ENCODE results near the gene APOBR.
"Not testable (repeated sequence)": the region's sequence is repeated elsewhere in the genome, so short reads cannot be mapped to it uniquely, and the experiment has no call there.

Gene APOBR

DNA sequence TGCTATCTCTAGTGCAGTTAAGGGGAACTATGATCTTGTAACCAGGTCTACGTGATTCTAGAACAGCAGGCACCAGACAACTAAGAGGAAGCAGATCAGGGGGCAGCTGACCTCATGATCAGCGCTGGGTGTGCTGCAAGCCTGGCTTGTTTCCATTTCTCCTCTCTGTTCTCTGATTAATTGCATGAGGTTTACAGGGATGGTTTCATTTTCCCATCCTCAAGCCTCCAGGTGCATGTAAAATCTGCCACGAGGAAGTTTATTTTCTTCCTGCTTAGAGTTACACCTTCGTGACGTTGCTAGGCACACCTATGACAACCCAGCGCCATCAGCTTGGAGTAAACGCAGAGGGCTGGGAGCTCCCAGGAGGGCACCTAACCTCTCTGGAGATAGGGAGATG lies 48.6 kb downstream of the APOBR start:
- no peak overlapping the region for H3K4me3 ChIP-seq (ENCODE audit: low read length in 2 of 2)
- no peak overlapping the region for H3K27ac ChIP-seq (ENCODE audit: low read length)
- H3K27me3 ChIP-seq (ENCODE audit: control insufficient read depth in 1 of 2, insufficient read depth in 2 of 2, low read length in 2 of 2), result no peaks in the 10 kb centered on the region
- peaks cover 12% of the 10 kb centered on the region for H3K4me1 ChIP-seq (ENCODE audit: control insufficient read depth, insufficient read depth, low read length)
- no peaks in the 10 kb centered on the region for H3K9me3 ChIP-seq (ENCODE audit: control insufficient read depth in 2 of 2, low read length in 2 of 2)
- no peak overlapping the region for H3K9ac ChIP-seq (ENCODE audit: low read length in 2 of 2)
- H3K36me3 ChIP-seq (ENCODE audit: control insufficient read depth in 2 of 2, insufficient read depth in 2 of 2, low read length in 2 of 2), result no peaks in the 10 kb centered on the region

DNA sequence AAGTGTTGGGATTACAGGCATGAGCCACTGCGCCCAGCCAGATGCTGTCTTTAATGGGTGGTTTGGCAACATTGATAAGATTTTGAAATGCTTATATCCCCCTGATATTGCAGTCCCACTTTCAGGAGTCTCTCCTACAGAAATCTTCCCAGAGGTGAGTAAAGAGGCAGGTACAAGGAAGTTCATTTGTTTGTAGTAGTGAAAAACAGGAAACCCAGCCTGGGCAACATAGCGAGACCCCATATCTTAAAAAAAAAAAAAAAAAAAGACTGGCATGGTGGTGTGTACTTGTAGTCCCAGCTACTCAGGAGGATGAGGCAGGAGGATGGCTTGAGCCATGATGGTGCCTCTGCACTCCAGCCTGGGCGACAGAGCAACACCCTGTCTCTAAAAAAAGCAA lies 50.6 kb downstream of the APOBR start:
- H3K27ac ChIP-seq (ENCODE audit: low read length), result no peak overlapping the region
- no peaks in the 10 kb centered on the region for H3K4me1 ChIP-seq (ENCODE audit: control insufficient read depth, insufficient read depth, low read length)
- H3K27me3 ChIP-seq (ENCODE audit: control insufficient read depth in 1 of 2, insufficient read depth in 2 of 2, low read length in 2 of 2), result no peaks in the 10 kb centered on the region
- no peak overlapping the region for H3K9ac ChIP-seq (ENCODE audit: low read length in 2 of 2)
- H3K36me3 ChIP-seq (ENCODE audit: control insufficient read depth in 2 of 2, insufficient read depth in 2 of 2, low read length in 2 of 2), result no peaks in the 10 kb centered on the region
- H3K9me3 ChIP-seq (ENCODE audit: control insufficient read depth in 2 of 2, low read length in 2 of 2), result no peaks in the 10 kb centered on the region
- no peak overlapping the region for H3K4me3 ChIP-seq (ENCODE audit: low read length in 2 of 2)

DNA sequence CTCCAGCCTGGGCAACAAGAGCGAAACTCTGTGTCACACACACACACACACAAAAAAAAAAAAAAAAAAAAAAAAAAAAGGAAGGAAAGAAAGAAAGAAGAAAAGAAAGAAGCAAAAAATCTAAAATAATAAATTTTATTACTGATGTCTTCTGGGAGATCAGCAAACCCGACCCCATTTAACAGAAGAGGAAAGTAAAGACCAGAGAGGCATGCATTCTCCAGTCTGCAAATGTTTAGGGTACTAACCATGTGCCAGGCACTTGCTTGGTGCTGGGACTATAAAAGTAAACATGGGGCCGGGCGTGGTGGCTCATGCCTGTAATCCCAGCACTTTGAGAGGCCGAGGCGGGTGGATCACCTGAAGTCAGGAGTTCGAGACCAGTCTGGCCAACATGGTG lies 51.5 kb downstream of the APOBR start:
- H3K9ac ChIP-seq (ENCODE audit: low read length in 2 of 2); H3K9me3 ChIP-seq (ENCODE audit: control insufficient read depth in 2 of 2, low read length in 2 of 2); H3K36me3 ChIP-seq (ENCODE audit: control insufficient read depth in 2 of 2, insufficient read depth in 2 of 2, low read length in 2 of 2); H3K27ac ChIP-seq (ENCODE audit: low read length); H3K4me3 ChIP-seq (ENCODE audit: low read length in 2 of 2); H3K4me1 ChIP-seq (ENCODE audit: control insufficient read depth, insufficient read depth, low read length); H3K27me3 ChIP-seq (ENCODE audit: control insufficient read depth in 1 of 2, insufficient read depth in 2 of 2, low read length in 2 of 2): not testable (repeated sequence)

DNA sequence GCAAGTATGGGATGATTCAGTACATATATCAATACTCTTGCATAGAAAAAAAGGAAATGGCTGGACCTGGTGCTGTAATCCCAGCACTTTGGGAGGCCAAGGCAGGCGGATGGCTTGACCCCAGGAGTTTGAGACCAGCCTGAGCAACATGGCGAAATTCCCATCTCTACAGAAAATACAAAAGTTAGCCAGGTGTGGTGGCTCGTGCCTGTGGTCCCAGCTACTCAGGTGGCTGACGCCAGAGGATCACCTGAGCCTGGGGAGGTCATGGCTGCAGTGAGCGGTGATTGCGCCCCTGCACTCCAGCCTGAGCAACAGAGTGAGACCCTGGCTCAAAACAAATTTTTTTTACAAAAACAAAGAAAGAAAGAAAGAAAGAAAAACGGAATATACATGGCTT lies 52.2 kb downstream of the APOBR start:
- Histone ChIP-seq H3K27ac (ENCODE audit: low read length) (no peak overlapping the region), H3K36me3 (ENCODE audit: control insufficient read depth in 2 of 2, insufficient read depth in 2 of 2, low read length in 2 of 2) (no peaks in the 10 kb centered on the region), H3K27me3 (ENCODE audit: control insufficient read depth in 1 of 2, insufficient read depth in 2 of 2, low read length in 2 of 2) (no peaks in the 10 kb centered on the region)

DNA sequence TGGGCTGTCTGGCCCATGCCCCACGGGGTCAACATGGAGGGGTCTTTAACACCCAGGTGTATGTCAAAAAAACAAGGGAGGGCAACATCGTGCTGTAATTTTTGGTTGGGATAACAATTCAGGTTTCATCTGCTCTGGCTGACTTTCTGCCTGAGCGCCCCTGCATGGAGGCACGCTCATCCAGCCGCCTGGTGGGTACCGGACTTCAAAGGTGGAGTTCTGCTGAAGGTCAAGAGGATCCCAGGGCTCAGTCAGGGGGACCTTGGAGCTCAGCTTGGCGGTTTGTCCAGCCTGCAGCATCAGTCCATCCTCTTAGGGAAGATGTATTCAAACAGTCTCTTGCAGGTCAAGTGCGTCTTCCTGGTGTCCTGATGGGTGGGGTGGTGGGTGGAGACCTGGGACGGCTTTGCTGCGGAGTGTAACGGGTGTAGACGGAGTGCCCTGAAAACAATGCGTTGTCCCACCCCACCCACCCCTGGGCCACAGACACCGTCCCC lies 53.9 kb downstream of the APOBR start:
- no peak overlapping the region for H3K4me3 ChIP-seq (ENCODE audit: low read length in 2 of 2)
- no peaks in the 10 kb centered on the region for H3K9me3 ChIP-seq (ENCODE audit: control insufficient read depth in 2 of 2, low read length in 2 of 2)
- no peak overlapping the region for H3K27ac ChIP-seq (ENCODE audit: low read length)
- no peaks in the 10 kb centered on the region for H3K27me3 ChIP-seq (ENCODE audit: control insufficient read depth in 1 of 2, insufficient read depth in 2 of 2, low read length in 2 of 2)
- H3K4me1 ChIP-seq (ENCODE audit: control insufficient read depth, insufficient read depth, low read length), result peaks cover 2% of the 10 kb centered on the region
- H3K36me3 ChIP-seq (ENCODE audit: control insufficient read depth in 2 of 2, insufficient read depth in 2 of 2, low read length in 2 of 2), result no peaks in the 10 kb centered on the region
- no peak overlapping the region for H3K9ac ChIP-seq (ENCODE audit: low read length in 2 of 2)

More for the DNA sequence above, 52.2 kb downstream of the APOBR start:
- Histone ChIP-seq H3K9me3 (ENCODE audit: control insufficient read depth in 2 of 2, low read length in 2 of 2) (no peaks in the 10 kb centered on the region), H3K9ac (ENCODE audit: low read length in 2 of 2) (no peak overlapping the region), H3K4me1 (ENCODE audit: control insufficient read depth, insufficient read depth, low read length) (no peaks in the 10 kb centered on the region), H3K4me3 (ENCODE audit: low read length in 2 of 2) (no peak overlapping the region)
